GM18909 (cell line): ENCODE data around the gene GULP1.

ENCODE experiments used
- ATAC-seq: cut with Tn5 transposase; IDR thresholded peaks from one replicate; pipeline ENCODE4 v1.9.1; 2021; ENCODE audit warnings: mild to moderate bottlenecking; ENCODE audit not compliant: unreplicated experiment, poor library complexity

The GULP1 gene

GRCh38 chr2:188364033-188364630, 72.5 kb downstream of the GULP1 start:
- no peak for ATAC-seq

GRCh38 chr2:188365058-188365641, 73.5 kb downstream of the GULP1 start:
- no peak for ATAC-seq

GRCh38 chr2:188367164-188367563, 75.5 kb downstream of the GULP1 start:
- no peak for ATAC-seq

GRCh38 chr2:188369365-188369764, 77.7 kb downstream of the GULP1 start:
- peak; percentile 83 for ATAC-seq

- no peak for ATAC-seq
Measured at GRCh38 chr2:188378371-188378950, 86.8 kb downstream of the GULP1 start.

- no peak for ATAC-seq
Measured at GRCh38 chr2:188379748-188380147, 88.1 kb downstream of the GULP1 start.

GRCh38 chr2:188380280-188380679, 88.6 kb downstream of the GULP1 start:
- ATAC-seq, result no peak

GRCh38 chr2:188381614-188382013, 89.9 kb downstream of the GULP1 start:
- no peak for ATAC-seq

GRCh38 chr2:188382107-188382506, 90.4 kb downstream of the GULP1 start:
- no peak for ATAC-seq

- ATAC-seq, result no peak
Measured at GRCh38 chr2:188383158-188383557, 91.5 kb downstream of the GULP1 start.

GRCh38 chr2:188385857-188386256, 94.2 kb downstream of the GULP1 start:
- no peak for ATAC-seq

GRCh38 chr2:188388831-188389230, 97.2 kb downstream of the GULP1 start:
- ATAC-seq, result no peak

- no peak for ATAC-seq
Measured at GRCh38 chr2:188391354-188391753, 99.7 kb downstream of the GULP1 start.

- ATAC-seq, result no peak
Measured at GRCh38 chr2:188394931-188395472, 103.3 kb downstream of the GULP1 start.

- no peak for ATAC-seq
Measured at GRCh38 chr2:188395903-188396689, 104.4 kb downstream of the GULP1 start.

- ATAC-seq, result no peak
Measured at GRCh38 chr2:188399159-188399558, 107.5 kb downstream of the GULP1 start.

- no peak for ATAC-seq
Measured at GRCh38 chr2:188403676-188404075, 112.0 kb downstream of the GULP1 start.

GRCh38 chr2:188404341-188405004, 112.8 kb downstream of the GULP1 start:
- no peak for ATAC-seq

- no peak for ATAC-seq
Measured at GRCh38 chr2:188406414-188406813, 114.7 kb downstream of the GULP1 start.

GRCh38 chr2:188410504-188411235, 119.0 kb downstream of the GULP1 start:
- no peak for ATAC-seq
